Measurements from ENCODE around the gene RERE. TPM values are rescaled to one million over a fixed set of nuclear protein-coding genes. Genes with fewer than 3 reads are reported as not detected.

Gene RERE
- polyA plus RNA-seq, 1 of the 3 experiments (the other 2 are of a cell fraction): 8.1 TPM

GRCh38 chr1:8682573-8682972 is 134.9 kb downstream of the RERE start:
- no peak overlapping the region for H2AFZ ChIP-seq (ENCODE audit: low read depth)
- H3K27me3 ChIP-seq (ENCODE audit: insufficient read depth): no peaks in the 10 kb centered on the region
- H3K4me3 ChIP-seq (ENCODE audit: low read depth in 2 of 2, low read length in 1 of 2): no peak overlapping the region
- no peaks in the 10 kb centered on the region for H3K9me3 ChIP-seq
- CTCF ChIA-PET: interaction anchor here (6.0 kb wide), 1 partner anchor 11 kb away, joined by 35 read pairs; no protein-coding TSS in a partner anchor
- H3K4me2 ChIP-seq: no peak overlapping the region
- DNase-seq: no peak
- no peaks in the 10 kb centered on the region for H3K9me2 ChIP-seq
- no peak overlapping the region for H3K27ac ChIP-seq (ENCODE audit: low read depth in 2 of 2, low read length in 1 of 2)
- POLR2A ChIA-PET: no interaction called here
- no peaks in the 10 kb centered on the region for H3K36me3 ChIP-seq (replicated peaks in 1 of 2; ENCODE audit: control insufficient read depth in 1 of 2, insufficient read depth in 2 of 2, low read length in 1 of 2)
- H3K9ac ChIP-seq: no peak overlapping the region
- peaks cover 81% of the 10 kb centered on the region for H3K79me2 ChIP-seq (ENCODE audit: insufficient read depth)
- peaks cover 43% of the 10 kb centered on the region for H4K20me1 ChIP-seq (ENCODE audit: insufficient read depth)
- H3K4me1 ChIP-seq (ENCODE audit: control insufficient read depth in 1 of 2, insufficient read depth in 2 of 2, low read depth in 1 of 2, low read length in 1 of 2): peaks cover 13 to 25% of the 10 kb centered on the region in 2 experiments; a peak in 3 of 4 replicates
- 91% methylated on average over 4 of the region's 4 CpGs for WGBS (ENCODE audit: low lambda C conversion rate)
- no peaks in the 10 kb centered on the region for H3F3A ChIP-seq (replicated peaks; ENCODE audit: insufficient read depth)
- TF ChIP-seq SIN3A (IDR thresholded peaks at IDR 0.05; ENCODE audit: borderline replicate concordance, low read depth, low read length) (no peak), SMC3 (IDR thresholded peaks at IDR 0.05; ENCODE audit: low read depth, low read length) (no peak), PBX3 (IDR thresholded peaks at IDR 0.05) (peak; percentile 7; the same call in 1 of the 2 replicates)

DNA sequence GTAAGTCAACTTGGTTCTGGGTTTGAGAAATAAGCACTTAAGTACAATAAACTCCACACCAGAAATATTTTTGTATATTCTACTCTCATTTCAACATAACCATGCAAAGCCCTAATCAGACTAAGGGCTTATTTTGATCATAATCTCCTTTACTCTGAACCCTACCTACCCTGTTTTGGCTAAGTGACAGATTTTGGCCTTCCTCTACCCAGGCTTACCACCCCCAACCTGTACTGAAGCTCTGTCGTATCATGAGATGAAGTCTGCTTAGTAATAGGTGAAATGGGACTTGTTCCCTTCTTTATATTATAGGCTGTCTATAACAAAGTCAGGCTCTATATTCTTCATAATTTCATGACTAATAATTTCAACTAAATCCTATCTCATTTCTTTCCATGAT is 135.5 kb downstream of the RERE start:
- H3F3A ChIP-seq (replicated peaks; ENCODE audit: insufficient read depth): no peaks in the 10 kb centered on the region
- ChIA-PET POLR2A (no interaction called here), CTCF (interaction anchor here (2.7 to 6.0 kb wide), 2 partner anchors 10 to 167 kb away, joined by 11 to 35 read pairs; no protein-coding TSS in a partner anchor)
- no peak for TF ChIP-seq SMC3 (IDR thresholded peaks at IDR 0.05; ENCODE audit: low read depth, low read length)
- TF ChIP-seq RFX5 (IDR thresholded peaks at IDR 0.05; ENCODE audit: low read length): no peak
- no peak for TF ChIP-seq POLR2AphosphoS5 (IDR thresholded peaks at IDR 0.05; ENCODE audit: low read depth, low read length)
- no peak for TF ChIP-seq TAF1 (IDR thresholded peaks at IDR 0.05; ENCODE audit: borderline replicate concordance, low read depth, low read length)
- TF ChIP-seq, protein P1, sequence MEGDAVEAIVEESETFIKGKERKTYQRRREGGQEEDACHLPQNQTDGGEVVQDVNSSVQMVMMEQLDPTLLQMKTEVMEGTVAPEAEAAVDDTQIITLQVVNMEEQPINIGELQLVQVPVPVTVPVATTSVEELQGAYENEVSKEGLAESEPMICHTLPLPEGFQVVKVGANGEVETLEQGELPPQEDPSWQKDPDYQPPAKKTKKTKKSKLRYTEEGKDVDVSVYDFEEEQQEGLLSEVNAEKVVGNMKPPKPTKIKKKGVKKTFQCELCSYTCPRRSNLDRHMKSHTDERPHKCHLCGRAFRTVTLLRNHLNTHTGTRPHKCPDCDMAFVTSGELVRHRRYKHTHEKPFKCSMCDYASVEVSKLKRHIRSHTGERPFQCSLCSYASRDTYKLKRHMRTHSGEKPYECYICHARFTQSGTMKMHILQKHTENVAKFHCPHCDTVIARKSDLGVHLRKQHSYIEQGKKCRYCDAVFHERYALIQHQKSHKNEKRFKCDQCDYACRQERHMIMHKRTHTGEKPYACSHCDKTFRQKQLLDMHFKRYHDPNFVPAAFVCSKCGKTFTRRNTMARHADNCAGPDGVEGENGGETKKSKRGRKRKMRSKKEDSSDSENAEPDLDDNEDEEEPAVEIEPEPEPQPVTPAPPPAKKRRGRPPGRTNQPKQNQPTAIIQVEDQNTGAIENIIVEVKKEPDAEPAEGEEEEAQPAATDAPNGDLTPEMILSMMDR (IDR thresholded peaks at IDR 0.05): no peak
- no peak for TF ChIP-seq GATA2 (CRISPR knock-in tag; IDR thresholded peaks at IDR 0.05)
- no peak for TF ChIP-seq FOXM1 (IDR thresholded peaks at IDR 0.05; ENCODE audit: low read depth)
- TF ChIP-seq USF2 (IDR thresholded peaks at IDR 0.05; ENCODE audit: borderline replicate concordance, low read depth, low read length): no peak
- H3K9me3 ChIP-seq: no peaks in the 10 kb centered on the region
- H3K36me3 ChIP-seq (replicated peaks in 1 of 2; ENCODE audit: control insufficient read depth in 1 of 2, insufficient read depth in 2 of 2, low read length in 1 of 2): no peaks in the 10 kb centered on the region
- peaks cover 79% of the 10 kb centered on the region for H3K79me2 ChIP-seq (ENCODE audit: insufficient read depth)
- H3K9ac ChIP-seq: no peak overlapping the region
- peaks cover 11 to 19% of the 10 kb centered on the region in 2 experiments; a peak in 3 of 4 replicates for H3K4me1 ChIP-seq (ENCODE audit: control insufficient read depth in 1 of 2, insufficient read depth in 2 of 2, low read depth in 1 of 2, low read length in 1 of 2)
- no peak for DNase-seq
- no peak overlapping the region for H2AFZ ChIP-seq (ENCODE audit: low read depth)
- no peak overlapping the region for H3K4me2 ChIP-seq
- H3K27me3 ChIP-seq (ENCODE audit: insufficient read depth): no peaks in the 10 kb centered on the region
- H3K4me3 ChIP-seq (ENCODE audit: low read depth in 2 of 2, low read length in 1 of 2): no peak overlapping the region
- WGBS (ENCODE audit: low lambda C conversion rate): 91% methylated on average over 1 of the region's 1 CpG
- no peaks in the 10 kb centered on the region for H3K9me2 ChIP-seq
- no peak overlapping the region for H3K27ac ChIP-seq (ENCODE audit: low read depth in 2 of 2, low read length in 1 of 2)
- peaks cover 40% of the 10 kb centered on the region for H4K20me1 ChIP-seq (ENCODE audit: insufficient read depth)

Measured in SK-N-SH (cell line).